DMS 273 (cell line): ENCODE data around the gene CXADR.
A peak's percentile ranks its signal among the peaks of the same experiment; 100 is the strongest.

Experiments used
- DNase-seq: peaks from one replicate; lab custom pipeline; 2025; ENCODE audit not compliant: unreplicated experiment; lab: John Stamatoyannopoulos, UW

CXADR gene

GRCh38 chr21:17539323-17539722 is 26.5 kb downstream of the CXADR start:
- no peak for DNase-seq

- DNase-seq: no peak
Observed at GRCh38 chr21:17539743-17540341, 27.0 kb downstream of the CXADR start.

DNA sequence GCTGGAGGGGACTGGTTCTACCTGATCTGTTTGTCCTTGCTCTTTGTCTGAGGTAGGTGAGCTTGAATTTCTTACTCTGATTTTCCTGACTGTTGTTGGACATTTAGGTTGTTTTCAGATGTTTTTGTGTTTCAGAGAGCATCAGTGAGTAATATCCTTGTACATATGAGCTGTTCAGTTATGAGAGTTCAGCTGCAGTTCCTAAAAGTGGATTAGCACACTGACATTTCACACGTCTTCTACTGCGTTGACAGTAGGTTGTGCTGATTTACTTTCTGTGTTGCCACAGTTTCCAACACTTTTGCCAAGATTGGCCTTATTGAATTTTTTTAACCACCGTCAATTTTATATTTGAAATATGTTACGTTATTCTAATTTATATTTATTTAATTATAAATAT is 27.7 kb downstream of the CXADR start:
- no peak for DNase-seq

- no peak for DNase-seq
Observed at GRCh38 chr21:17542371-17543011, 29.6 kb downstream of the CXADR start.

DNA sequence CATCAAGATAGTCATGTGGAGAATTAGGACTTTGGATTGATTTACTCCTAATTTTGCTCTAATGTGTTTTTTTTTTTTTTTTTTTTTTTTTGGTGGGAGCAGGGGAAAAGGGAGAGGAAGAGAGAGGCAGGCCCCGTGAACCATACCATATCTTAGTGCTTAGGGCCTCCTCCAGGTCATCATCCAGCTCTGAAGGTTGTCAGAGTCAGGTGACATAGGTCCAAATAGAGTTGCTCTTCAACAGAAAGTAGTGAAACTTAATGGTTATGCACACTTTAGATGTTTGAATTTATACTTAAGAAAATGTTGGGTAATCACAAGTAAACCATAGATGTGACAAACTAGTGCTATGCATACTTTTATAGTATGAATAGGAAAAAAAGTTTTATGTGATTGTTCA is 32.2 kb downstream of the CXADR start:
- DNase-seq: no peak

- DNase-seq: no peak
Observed at GRCh38 chr21:17548262-17548661, 35.4 kb downstream of the CXADR start.

- no peak for DNase-seq
Observed at GRCh38 chr21:17550671-17551308, 37.9 kb downstream of the CXADR start.

DNA sequence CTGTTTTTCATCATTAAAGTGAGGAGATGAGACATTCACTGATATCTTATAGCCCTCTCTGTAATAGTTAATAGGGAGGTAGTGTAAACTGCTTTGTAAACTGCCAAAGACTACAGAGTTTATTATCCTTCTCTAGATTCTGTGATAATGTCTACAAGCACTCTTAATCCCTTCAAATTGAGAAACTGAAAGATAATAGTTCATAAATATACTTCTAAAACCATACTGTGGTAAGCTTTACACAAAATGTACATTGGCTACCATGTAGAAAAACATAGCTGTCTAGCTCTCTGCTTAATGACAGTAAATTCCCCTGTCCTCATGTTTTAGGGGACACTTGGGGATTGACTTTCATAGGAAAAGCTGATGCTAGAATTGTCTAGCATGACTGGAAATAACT is 39.6 kb downstream of the CXADR start:
- no peak for DNase-seq

DNA sequence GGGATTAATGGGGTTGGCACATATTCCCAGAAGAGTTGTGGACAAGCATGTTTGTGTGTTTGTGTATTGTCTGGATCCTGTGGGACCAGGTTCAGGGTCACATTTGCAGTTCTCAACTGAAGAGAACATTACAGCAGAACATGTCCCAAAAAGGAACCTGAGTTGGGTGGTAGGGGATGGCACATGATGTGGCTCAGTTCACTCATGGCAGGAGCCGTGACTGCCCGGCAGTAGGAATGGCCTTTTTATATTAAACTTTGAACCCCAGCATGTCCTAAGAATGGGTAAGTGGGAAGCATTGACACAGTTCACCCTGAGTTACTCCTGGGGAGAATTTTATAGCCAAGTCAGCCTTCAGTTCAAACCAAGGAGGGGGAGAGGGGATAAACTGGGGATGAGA is 41.3 kb downstream of the CXADR start:
- no peak for DNase-seq

DNA sequence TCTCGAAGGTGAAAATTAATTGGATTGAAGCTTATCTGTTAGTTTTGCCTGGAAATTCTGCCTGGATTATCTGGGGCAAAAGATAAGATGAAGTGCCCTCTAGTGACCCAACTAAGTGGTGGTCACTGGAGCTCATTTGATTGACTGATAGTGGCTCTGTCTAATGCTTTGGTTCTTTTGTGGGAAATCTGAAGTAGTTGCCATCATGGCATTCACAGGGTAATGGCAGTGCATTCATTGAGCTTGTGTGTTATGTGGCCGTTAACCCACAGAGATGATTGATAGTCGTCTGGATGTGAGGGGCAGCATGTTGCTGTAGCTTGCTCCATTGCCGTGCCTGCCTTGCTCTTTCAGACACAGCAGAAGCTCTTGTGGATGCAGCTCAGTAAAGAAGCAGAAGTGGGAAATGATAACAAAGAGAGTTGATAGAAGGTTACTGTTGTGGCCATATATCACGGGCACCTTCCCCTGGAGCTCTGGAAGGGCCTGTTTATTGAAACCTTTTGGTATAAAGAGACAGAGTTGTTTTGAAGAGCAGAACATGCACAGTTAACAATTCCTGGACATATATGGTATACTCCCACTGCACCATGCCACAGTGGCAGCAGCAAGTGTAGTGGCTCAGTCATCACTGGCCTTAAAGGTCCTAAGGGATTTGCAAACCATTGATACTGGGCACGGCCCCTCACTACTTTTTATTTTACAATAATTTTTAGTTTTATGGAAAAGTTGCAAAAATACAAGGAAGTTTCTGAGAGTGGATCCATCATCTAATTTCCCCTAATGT is 42.0 kb downstream of the CXADR start:
- peak; percentile 9 for DNase-seq

DNA sequence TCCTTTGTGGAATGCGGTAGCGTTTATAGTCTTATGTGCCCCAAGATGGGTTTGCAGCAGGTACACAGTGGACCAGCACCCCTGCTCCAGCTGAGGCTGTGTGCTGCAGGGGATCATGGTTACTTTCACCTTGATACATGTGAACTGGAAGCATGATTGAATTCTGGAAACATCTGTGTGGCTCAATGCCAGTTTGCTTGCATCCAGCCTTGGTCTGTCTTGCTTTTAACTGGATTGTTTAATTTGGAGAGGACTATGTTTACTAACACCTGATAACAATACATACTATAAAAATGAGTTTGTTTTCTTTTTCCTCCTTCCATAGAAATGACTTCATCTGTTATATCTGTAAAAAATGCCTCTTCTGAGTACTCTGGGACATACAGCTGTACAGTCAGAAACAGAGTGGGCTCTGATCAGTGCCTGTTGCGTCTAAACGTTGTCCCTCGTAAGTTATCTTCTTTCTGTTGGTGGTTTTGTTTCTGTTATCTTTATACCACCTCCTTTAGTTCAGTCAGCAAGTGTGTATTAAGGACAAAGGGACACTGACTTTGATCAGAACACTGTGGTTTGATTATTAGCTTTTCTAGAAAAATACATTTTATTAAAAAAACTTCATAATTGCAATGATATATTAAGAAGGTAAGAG is 47.7 kb downstream of the CXADR start:
- no peak for DNase-seq

DNA sequence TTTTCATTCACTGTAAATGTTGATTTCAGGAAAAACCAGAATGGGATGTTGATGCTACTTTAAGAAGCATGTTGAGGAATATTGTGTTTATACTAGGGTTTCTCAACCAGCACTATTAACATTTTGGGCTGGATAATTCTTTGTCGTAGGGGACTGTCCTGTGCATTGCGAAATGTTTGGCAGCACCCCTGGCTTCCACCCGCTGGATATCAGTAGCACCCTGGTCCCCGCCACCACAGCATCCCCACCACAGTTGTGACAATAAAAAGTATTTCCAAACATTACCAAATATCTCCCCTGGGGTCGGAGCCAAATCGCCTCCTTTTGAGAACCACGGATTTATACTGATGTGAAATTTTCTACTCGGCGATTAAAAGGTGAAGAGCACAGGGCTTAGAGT is 57.9 kb downstream of the CXADR start:
- no peak for DNase-seq

GRCh38 chr21:17572431-17572830 is 59.6 kb downstream of the CXADR start:
- DNase-seq: no peak

DNA sequence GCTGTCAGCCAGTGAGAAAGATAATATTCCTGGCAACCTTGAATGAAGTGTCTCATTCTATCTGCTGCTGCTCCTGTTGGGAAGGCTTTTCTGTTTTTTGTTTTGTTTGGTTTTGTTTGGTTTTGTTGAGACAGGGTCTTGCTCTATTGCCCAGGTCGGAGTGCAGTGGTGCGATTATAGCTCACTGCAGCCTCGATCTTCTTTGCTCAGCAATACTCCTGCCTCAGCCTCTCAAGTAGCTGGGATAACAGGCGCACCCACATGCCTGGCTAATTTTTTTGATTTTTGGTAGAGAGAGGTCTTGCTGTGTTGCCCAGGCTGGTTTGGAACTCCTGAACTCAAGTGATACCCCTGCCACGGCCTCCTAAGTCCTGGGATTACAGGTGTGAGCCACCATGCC is 62.2 kb downstream of the CXADR start:
- DNase-seq: no peak

- DNase-seq: no peak
Observed at GRCh38 chr21:17576080-17576835, 63.4 kb downstream of the CXADR start.

DNA sequence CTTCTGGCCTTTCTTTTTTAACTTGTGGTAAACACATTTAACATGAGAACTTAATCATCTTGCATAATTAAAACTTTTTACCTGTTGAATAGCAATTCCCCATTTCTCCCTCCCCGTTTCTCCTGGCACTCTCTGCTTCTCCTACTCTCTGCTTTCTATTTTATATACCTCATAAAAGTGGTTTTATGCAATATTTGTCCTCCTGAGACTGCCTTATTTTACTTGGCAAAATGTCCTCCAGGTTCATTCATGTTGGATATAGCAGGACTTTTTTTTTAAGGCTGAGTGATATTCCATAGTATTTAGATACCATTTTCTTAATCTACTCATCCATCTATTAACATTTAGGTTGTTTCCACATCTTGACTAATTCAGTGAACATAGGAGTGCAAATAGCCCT is 64.9 kb downstream of the CXADR start:
- no peak for DNase-seq

DNA sequence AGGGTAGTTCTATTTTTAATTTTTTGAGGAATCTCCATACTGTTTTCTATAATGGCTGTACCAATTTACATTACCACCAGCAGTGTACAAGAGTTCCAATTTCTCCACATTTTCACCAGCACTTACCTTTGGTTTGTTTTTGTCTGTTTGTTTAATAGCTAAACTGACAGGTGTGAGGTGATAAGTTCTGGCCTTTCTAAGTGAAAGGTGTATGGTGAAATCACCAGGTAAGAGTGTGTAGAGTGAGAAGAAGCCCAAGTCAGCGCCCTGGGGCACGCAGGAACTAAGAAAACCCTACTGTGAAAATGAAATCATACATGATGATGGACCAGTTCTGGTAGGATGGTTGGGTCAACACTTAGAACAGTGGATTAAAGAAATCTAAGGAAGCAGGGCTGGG is 65.3 kb downstream of the CXADR start:
- DNase-seq: no peak

DNA sequence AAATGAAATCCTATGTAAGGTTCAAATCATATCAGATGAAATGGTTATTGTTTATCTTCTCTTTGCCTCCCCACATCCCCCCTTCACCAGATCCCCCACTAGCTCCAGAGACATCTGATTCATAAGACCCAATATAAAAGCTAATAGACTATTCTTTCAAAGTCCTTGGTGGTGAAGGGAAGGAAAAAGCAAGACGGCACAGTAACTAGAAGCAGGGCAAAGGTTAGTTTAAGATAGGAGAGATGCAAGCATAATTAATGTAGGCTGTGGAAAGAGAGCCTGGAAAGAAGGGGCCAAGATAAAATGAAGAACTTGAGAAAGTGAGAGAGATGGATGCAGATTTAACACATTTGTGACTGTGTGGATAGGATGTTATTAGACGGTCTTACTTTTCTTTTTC is 66.0 kb downstream of the CXADR start:
- DNase-seq: no peak

- DNase-seq: no peak
Observed at GRCh38 chr21:17580319-17580718, 67.5 kb downstream of the CXADR start.

DNA sequence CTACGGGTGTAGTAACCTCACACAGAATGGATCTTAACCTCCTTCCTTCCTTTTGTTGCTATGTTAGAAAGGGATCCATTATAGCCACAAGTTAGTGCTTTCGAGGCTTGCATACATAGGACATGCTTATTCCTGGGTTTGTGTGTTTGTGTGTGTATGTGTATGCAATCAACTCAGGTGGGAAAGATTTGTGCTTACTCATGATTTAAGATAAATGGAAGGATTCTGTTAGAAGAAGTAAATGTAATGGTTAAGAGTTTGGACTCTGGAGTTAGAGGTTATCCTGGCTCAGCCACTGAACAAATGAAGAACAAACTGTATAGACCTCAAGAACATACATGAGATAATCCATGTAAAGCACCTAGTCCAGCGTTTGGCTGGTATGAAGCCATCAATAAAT is 71.1 kb downstream of the CXADR start:
- no peak for DNase-seq
